ENCODE results near the gene SATB1. TPM values are rescaled to one million over a fixed set of nuclear protein-coding genes. Genes with fewer than 3 reads are reported as not detected.

The SATB1 gene
- total and polyA plus RNA-seq, 2 of the 8 experiments (the other 6 are each of a cell fraction or from before 2014, with no cell fraction given): 18.8 to 28.0 TPM

DNA sequence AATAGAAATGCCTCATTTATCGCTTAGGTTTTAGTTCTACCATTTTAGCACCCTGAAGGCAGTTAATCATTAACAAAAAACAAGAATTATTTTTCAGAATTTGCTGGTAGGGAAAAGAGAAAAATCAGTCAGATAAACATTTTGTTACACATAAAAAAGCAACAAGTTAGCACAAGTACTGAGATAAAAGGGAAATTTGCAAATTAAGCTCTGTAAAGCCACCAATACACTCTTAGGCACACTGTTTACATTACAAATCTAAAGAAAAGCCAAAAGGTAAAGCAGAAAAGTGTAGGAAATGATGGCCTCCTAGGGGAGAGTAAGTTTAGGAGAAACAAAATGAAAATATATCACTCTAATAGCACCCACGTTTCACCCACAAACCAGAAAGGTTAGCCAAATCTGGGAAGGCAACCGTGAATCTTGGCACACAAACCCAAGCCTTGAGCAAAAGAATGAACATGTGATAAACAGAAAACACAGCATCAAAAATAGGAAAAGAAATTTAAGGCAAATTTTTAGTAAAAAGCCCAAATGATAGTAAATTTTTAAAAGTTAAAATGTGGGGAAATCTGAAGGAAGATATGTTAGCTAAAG is 1.6 kb upstream of the SATB1 start (continued):
- no peak for TF ChIP-seq GTF2F1 (IDR thresholded peaks at IDR 0.05; ENCODE audit: borderline replicate concordance, low read depth, low read length)

Data from H1 (cell line).